B cell (primary cell): Measurements from ENCODE around the gene PARVG.

Experiments
- EZH2 ChIP-seq: IDR thresholded peaks from 2 replicates; pipeline ENCODE4 v1.6.1; 2012; ENCODE audit warnings: borderline replicate concordance, low read depth, mild to moderate bottlenecking, moderate library complexity, low read length; ENCODE audit not compliant: insufficient read depth, poor library complexity, severe bottlenecking
- TF ChIP-seq, protein P1 (sequence below): fragments of 200-600 bp; IDR thresholded peaks from one replicate; pipeline ENCODE4 v1.8.0; 2022; ENCODE audit warnings: antibody characterized with exemption, mild to moderate bottlenecking

DNA sequence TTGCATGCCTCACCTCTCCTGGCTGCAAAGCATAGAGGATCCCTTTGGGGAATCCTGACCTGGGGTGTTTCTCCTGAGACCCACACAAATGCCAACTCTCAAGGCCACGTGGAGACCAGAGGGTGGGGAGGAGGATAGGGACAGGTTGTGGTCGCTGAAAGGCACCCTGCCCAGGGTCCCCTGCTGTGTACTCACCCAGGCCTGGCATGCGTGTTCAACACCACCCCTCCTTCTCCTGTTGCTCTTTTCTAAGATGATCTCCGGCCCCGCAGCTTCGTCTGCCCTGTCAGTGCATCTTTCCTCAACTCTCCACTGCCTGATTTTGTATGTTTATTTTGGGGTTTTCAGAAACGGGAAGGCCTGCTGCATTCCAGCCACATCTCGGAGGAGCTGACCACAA lies 44.6 kb upstream of the PARVG start:
- TF ChIP-seq, protein P1, sequence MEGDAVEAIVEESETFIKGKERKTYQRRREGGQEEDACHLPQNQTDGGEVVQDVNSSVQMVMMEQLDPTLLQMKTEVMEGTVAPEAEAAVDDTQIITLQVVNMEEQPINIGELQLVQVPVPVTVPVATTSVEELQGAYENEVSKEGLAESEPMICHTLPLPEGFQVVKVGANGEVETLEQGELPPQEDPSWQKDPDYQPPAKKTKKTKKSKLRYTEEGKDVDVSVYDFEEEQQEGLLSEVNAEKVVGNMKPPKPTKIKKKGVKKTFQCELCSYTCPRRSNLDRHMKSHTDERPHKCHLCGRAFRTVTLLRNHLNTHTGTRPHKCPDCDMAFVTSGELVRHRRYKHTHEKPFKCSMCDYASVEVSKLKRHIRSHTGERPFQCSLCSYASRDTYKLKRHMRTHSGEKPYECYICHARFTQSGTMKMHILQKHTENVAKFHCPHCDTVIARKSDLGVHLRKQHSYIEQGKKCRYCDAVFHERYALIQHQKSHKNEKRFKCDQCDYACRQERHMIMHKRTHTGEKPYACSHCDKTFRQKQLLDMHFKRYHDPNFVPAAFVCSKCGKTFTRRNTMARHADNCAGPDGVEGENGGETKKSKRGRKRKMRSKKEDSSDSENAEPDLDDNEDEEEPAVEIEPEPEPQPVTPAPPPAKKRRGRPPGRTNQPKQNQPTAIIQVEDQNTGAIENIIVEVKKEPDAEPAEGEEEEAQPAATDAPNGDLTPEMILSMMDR, result no peak
- TF ChIP-seq EZH2, result no peak
